Epidermal melanocyte (primary cell): ENCODE results near the gene GMDS.
"Not testable (repeated sequence)": the region's sequence is repeated elsewhere in the genome, so short reads cannot be mapped to it uniquely, and the experiment has no call there.

ENCODE experiments used
- DNase-seq: peaks from one replicate; pipeline ENCODE4 v3.0.0; 2011; ENCODE audit warnings: low spot score; ENCODE audit not compliant: insufficient read length

Gene GMDS

GRCh38 chr6:1867197-1867596, 378.2 kb downstream of the GMDS start:
- DNase-seq: no peak

- peak; percentile 72 for DNase-seq
These were observed 379.8 kb downstream of the GMDS start for GRCh38 chr6:1865585-1865984.

GRCh38 chr6:1864496-1864895, 380.9 kb downstream of the GMDS start:
- no peak for DNase-seq

- no peak for DNase-seq
These were observed 383.0 kb downstream of the GMDS start for GRCh38 chr6:1862411-1862810.

GRCh38 chr6:1860756-1861348, 384.6 kb downstream of the GMDS start:
- DNase-seq: no peak

GRCh38 chr6:1858859-1859258, 386.5 kb downstream of the GMDS start:
- DNase-seq: no peak

- DNase-seq: no peak
These were observed 387.2 kb downstream of the GMDS start for GRCh38 chr6:1858196-1858595.

- DNase-seq: no peak
These were observed 389.0 kb downstream of the GMDS start for GRCh38 chr6:1856381-1856780.

GRCh38 chr6:1855890-1856289, 389.5 kb downstream of the GMDS start:
- DNase-seq: no peak

- no peak for DNase-seq
These were observed 391.1 kb downstream of the GMDS start for GRCh38 chr6:1854296-1854695.

GRCh38 chr6:1853761-1854160, 391.6 kb downstream of the GMDS start:
- DNase-seq: no peak

GRCh38 chr6:1851681-1852456, 393.5 kb downstream of the GMDS start:
- no peak for DNase-seq

- no peak for DNase-seq
These were observed 394.6 kb downstream of the GMDS start for GRCh38 chr6:1850840-1851157.

- DNase-seq: no peak
These were observed 395.1 kb downstream of the GMDS start for GRCh38 chr6:1850121-1850839.

- no peak for DNase-seq
These were observed 395.7 kb downstream of the GMDS start for GRCh38 chr6:1849691-1850090.

- DNase-seq: no peak
These were observed 396.7 kb downstream of the GMDS start for GRCh38 chr6:1848752-1849151.

- no peak for DNase-seq
These were observed 398.8 kb downstream of the GMDS start for GRCh38 chr6:1846611-1847010.

- not testable (repeated sequence) for DNase-seq
These were observed 399.9 kb downstream of the GMDS start for GRCh38 chr6:1845543-1845942.

- no peak for DNase-seq
These were observed 403.1 kb downstream of the GMDS start for GRCh38 chr6:1842334-1842733.

- no peak for DNase-seq
These were observed 404.3 kb downstream of the GMDS start for GRCh38 chr6:1841136-1841535.

GRCh38 chr6:1840491-1841121, 404.8 kb downstream of the GMDS start:
- DNase-seq: no peak

GRCh38 chr6:1839361-1839760, 406.0 kb downstream of the GMDS start:
- no peak for DNase-seq
